ENCODE data around the gene CTIF.

DNA sequence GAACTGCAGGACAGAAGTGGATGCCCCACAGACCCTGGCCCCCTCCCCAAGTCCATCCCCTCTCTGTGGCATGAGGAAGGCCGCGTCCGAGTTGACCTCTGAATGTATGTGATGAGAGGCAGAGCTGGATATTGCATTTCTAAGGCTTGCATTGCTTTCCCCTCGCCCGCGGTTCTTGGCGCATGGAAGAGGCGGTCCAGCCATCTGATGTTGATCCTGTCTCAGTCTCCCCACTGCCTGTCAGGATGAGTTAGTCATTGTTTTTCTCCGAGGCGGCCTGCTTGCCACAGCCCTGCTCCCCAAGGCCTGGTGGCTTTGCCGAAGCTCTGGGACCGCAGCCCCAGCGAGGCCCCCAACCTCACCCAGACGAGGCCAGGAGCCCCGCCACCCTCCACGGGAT is 323.3 kb downstream of the CTIF start:
- TF ChIP-seq, protein P1, sequence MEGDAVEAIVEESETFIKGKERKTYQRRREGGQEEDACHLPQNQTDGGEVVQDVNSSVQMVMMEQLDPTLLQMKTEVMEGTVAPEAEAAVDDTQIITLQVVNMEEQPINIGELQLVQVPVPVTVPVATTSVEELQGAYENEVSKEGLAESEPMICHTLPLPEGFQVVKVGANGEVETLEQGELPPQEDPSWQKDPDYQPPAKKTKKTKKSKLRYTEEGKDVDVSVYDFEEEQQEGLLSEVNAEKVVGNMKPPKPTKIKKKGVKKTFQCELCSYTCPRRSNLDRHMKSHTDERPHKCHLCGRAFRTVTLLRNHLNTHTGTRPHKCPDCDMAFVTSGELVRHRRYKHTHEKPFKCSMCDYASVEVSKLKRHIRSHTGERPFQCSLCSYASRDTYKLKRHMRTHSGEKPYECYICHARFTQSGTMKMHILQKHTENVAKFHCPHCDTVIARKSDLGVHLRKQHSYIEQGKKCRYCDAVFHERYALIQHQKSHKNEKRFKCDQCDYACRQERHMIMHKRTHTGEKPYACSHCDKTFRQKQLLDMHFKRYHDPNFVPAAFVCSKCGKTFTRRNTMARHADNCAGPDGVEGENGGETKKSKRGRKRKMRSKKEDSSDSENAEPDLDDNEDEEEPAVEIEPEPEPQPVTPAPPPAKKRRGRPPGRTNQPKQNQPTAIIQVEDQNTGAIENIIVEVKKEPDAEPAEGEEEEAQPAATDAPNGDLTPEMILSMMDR (conservative IDR thresholded peaks at IDR 0.05 in 1 of 2, IDR thresholded peaks at IDR 0.05 in 1 of 2; ENCODE audit: low read depth in 1 of 2, low read length in 2 of 2), result no peak
- TF ChIP-seq EZH2 (IDR thresholded peaks at IDR 0.05; ENCODE audit: low read length, missing control alignments), result no peak
